ENCODE measurements around the gene LRTM1.

LRTM1 gene

DNA sequence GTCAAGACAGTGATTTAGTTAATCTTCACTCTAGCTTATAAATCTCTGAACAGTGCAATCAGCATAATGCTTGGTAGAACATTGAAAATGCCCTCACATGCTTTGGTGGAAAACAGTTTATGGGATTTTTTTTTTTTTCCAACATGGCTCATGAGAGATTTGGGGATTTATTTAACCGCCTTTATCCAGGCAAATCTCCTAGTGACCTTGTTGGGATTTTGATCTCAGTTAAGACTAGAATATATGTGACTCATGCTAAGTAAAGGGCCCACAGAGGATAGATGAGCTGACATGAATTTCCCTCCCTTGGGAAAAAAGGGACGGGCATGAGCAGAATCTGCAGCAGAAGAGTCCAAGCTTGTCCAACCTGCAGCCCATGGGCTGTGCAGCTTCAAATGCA lies 18.7 kb downstream of the LRTM1 start:
- Histone ChIP-seq H3K4me1 (ENCODE audit: control insufficient read depth, low read depth, low read length) (no peaks in the 10 kb centered on the region), H3K4me3 (ENCODE audit: low read length) (no peak overlapping the region), H3K27me3 (ENCODE audit: control insufficient read depth, insufficient read depth, low read length) (no peaks in the 10 kb centered on the region), H3K36me3 (ENCODE audit: control insufficient read depth, low read depth, low read length) (no peaks in the 10 kb centered on the region), H3K9me3 (ENCODE audit: control insufficient read depth, low read depth, low read length) (no peaks in the 10 kb centered on the region), H3K27ac (ENCODE audit: low read length) (no peak overlapping the region), H3K9ac (ENCODE audit: low read length) (no peak overlapping the region)

DNA sequence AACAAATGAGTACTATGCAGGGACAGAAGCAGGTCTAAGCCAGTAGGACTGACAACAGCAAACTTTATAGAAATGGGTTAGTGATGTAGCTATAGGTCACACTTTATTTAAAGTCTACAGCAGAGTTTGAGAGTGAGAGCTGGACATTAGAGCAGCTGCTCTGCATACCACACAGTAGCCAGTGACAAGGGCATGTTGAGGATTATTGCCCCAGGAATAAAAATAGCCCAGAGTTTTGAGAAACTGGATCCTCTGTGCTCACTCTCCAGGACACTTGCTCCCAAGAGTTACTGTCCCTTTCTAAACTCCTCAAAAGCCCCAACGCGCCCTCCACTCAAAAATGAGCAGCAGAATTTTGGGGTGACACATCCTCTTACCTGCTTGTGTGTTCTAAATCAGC lies 21.1 kb downstream of the LRTM1 start:
- Histone ChIP-seq H3K4me3 (ENCODE audit: low read length) (no peak overlapping the region), H3K36me3 (ENCODE audit: control insufficient read depth, low read depth, low read length) (no peaks in the 10 kb centered on the region), H3K9ac (ENCODE audit: low read length) (no peak overlapping the region), H3K27ac (ENCODE audit: low read length) (no peak overlapping the region), H3K27me3 (ENCODE audit: control insufficient read depth, insufficient read depth, low read length) (no peaks in the 10 kb centered on the region), H3K4me1 (ENCODE audit: control insufficient read depth, low read depth, low read length) (no peaks in the 10 kb centered on the region), H3K9me3 (ENCODE audit: control insufficient read depth, low read depth, low read length) (no peaks in the 10 kb centered on the region)

GRCh38 chr3:54905920-54906319 lies 21.9 kb downstream of the LRTM1 start:
- H3K4me1 ChIP-seq (ENCODE audit: control insufficient read depth, low read depth, low read length), result no peaks in the 10 kb centered on the region
- H3K9ac ChIP-seq (ENCODE audit: low read length), result no peak overlapping the region
- no peak overlapping the region for H3K4me3 ChIP-seq (ENCODE audit: low read length)
- no peaks in the 10 kb centered on the region for H3K36me3 ChIP-seq (ENCODE audit: control insufficient read depth, low read depth, low read length)
- H3K27me3 ChIP-seq (ENCODE audit: control insufficient read depth, insufficient read depth, low read length), result no peaks in the 10 kb centered on the region
- H3K27ac ChIP-seq (ENCODE audit: low read length), result no peak overlapping the region
- H3K9me3 ChIP-seq (ENCODE audit: control insufficient read depth, low read depth, low read length), result no peaks in the 10 kb centered on the region

DNA sequence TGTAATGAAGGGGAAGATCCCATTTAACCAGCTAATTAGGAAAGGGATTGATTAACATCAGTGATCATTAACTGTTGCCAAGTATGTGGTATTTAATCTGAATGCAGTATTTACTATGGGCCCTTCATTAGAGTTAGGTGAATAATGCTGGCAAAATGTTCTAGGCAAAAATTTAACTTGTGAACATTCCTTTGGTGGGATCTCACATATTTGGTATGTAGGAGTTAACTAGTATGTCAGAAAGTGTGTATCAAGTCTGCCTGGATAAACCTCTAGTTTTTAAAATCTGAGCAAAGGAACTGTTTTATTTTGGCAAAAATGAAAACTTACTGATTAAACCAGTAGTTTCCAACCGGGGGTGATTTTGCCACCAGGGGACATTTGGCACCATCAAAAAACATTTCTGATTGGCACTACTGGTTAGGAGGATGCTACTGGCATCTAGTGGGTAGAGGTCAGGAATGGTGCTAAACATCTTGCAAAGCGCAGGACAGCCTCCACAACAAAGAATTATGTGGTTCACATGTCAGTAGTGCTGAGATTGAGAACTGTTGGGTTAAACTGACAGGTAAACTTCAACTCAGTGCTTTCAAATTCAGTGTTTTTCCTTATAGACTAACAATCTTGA lies 22.5 kb downstream of the LRTM1 start:
- Histone ChIP-seq H3K4me1 (ENCODE audit: control insufficient read depth, low read depth, low read length) (no peaks in the 10 kb centered on the region), H3K4me3 (ENCODE audit: low read length) (no peak overlapping the region), H3K36me3 (ENCODE audit: control insufficient read depth, low read depth, low read length) (no peaks in the 10 kb centered on the region), H3K27ac (ENCODE audit: low read length) (no peak overlapping the region), H3K27me3 (ENCODE audit: control insufficient read depth, insufficient read depth, low read length) (no peaks in the 10 kb centered on the region), H3K9me3 (ENCODE audit: control insufficient read depth, low read depth, low read length) (no peaks in the 10 kb centered on the region), H3K9ac (ENCODE audit: low read length) (no peak overlapping the region)

DNA sequence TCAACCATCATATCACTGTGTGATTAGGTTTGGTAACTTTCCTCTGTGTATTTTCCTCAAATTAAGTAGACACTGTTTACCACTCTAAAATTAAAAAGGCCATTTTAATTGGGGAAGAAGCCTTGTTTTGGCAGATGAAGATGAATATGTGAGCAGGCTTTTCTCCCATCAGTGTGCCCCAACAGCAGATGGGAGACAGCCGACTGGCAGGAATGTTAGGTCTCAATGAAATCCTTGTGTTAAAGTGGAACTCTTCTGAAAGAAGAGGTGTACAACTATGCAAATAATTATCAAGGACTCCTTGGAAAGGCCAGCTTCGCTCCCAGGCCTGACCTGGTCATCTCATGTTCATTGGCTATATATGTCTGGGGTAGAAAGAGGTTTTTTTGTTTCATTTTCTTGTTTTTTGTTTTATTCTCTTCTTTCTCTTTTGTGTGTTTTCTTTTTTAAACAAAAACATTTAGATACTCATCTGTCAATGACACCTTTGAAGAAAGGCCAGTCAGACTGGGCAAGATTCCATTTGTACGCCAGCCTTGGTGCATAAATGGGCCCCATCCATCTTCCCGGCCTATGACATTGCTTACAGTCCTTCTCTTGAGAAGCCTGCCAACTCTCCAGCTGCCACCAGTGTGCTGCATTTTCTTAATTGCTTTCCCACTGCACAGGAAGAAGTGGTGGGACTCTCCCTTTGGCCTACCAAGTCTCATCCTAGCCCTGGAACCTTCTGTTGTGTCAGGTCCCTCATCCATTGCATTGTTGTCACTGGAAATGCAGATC lies 25.8 kb downstream of the LRTM1 start:
- Histone ChIP-seq H3K4me1 (ENCODE audit: control insufficient read depth, low read depth, low read length) (no peaks in the 10 kb centered on the region), H3K9ac (ENCODE audit: low read length) (no peak overlapping the region), H3K27me3 (ENCODE audit: control insufficient read depth, insufficient read depth, low read length) (no peaks in the 10 kb centered on the region), H3K36me3 (ENCODE audit: control insufficient read depth, low read depth, low read length) (no peaks in the 10 kb centered on the region), H3K4me3 (ENCODE audit: low read length) (no peak overlapping the region), H3K9me3 (ENCODE audit: control insufficient read depth, low read depth, low read length) (no peaks in the 10 kb centered on the region), H3K27ac (ENCODE audit: low read length) (no peak overlapping the region)

DNA sequence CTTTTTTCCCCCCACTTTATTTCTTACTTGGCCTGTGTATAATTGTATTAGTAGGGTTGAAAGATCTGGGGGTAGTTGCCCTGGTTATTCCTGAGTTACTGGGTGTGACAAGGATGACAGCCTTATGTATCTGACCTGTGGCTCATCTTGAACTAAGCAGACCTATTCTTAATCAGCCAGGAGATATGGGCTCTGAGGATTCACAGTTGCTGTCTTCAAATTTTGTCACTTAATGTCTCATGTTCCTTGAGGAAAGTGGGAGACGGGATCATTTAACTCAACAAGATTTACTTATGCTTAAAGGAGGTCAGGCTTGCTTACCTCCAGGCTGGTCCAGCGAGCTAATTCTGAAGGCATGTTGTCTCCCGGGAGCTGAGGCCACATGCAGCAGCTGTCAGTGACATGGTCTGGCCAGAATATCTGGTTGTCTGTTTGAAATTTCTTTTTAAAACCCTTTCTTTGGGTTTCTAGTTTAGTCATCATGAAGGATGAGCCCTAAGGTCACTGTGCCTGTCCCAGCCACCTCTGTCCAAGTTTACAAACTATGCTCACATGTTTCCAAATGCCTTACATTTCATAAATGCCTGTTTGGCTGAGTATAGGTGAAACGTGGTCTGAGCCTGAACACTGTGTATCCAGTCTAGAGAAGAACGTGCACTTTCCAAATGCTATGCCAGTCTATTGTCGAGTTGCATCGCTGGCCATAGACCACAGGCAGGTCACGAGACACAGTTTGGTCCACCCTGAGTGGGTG lies 26.8 kb downstream of the LRTM1 start:
- no peaks in the 10 kb centered on the region for H3K27me3 ChIP-seq (ENCODE audit: control insufficient read depth, insufficient read depth, low read length)
- no peak overlapping the region for H3K4me3 ChIP-seq (ENCODE audit: low read length)
- H3K4me1 ChIP-seq (ENCODE audit: control insufficient read depth, low read depth, low read length), result no peaks in the 10 kb centered on the region
- no peak overlapping the region for H3K9ac ChIP-seq (ENCODE audit: low read length)
- no peaks in the 10 kb centered on the region for H3K9me3 ChIP-seq (ENCODE audit: control insufficient read depth, low read depth, low read length)
- no peak overlapping the region for H3K27ac ChIP-seq (ENCODE audit: low read length)
- no peaks in the 10 kb centered on the region for H3K36me3 ChIP-seq (ENCODE audit: control insufficient read depth, low read depth, low read length)

DNA sequence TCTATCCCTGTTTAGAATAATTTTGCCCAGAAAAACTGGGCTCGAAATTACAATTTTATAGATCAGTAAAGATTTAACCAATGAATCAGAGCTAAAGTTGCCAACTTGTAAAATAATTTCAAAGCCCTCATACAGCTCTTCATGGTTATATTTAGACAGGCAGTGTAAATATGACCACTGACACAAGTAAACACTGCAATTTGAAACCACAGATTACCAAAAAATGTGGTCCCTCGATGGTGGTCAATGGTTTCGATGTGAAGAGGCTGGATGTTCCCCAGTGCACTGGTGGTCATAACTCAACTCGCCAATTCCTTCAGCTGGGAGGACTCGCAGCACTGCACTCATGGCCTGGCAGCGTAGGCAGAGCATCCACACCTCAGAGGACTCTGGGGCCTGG lies 28.6 kb downstream of the LRTM1 start:
- Histone ChIP-seq H3K9ac (ENCODE audit: low read length) (no peak overlapping the region), H3K9me3 (ENCODE audit: control insufficient read depth, low read depth, low read length) (no peaks in the 10 kb centered on the region), H3K27ac (ENCODE audit: low read length) (no peak overlapping the region), H3K27me3 (ENCODE audit: control insufficient read depth, insufficient read depth, low read length) (no peaks in the 10 kb centered on the region), H3K4me1 (ENCODE audit: control insufficient read depth, low read depth, low read length) (no peaks in the 10 kb centered on the region), H3K36me3 (ENCODE audit: control insufficient read depth, low read depth, low read length) (no peaks in the 10 kb centered on the region), H3K4me3 (ENCODE audit: low read length) (no peak overlapping the region)

GRCh38 chr3:54897028-54897711 lies 30.7 kb downstream of the LRTM1 start:
- no peak overlapping the region for H3K9ac ChIP-seq (ENCODE audit: low read length)
- H3K4me3 ChIP-seq (ENCODE audit: low read length), result no peak overlapping the region
- H3K36me3 ChIP-seq (ENCODE audit: control insufficient read depth, low read depth, low read length), result no peaks in the 10 kb centered on the region
- H3K9me3 ChIP-seq (ENCODE audit: control insufficient read depth, low read depth, low read length), result no peaks in the 10 kb centered on the region
- H3K4me1 ChIP-seq (ENCODE audit: control insufficient read depth, low read depth, low read length), result peaks cover 4% of the 10 kb centered on the region
- H3K27me3 ChIP-seq (ENCODE audit: control insufficient read depth, insufficient read depth, low read length), result no peaks in the 10 kb centered on the region
- no peak overlapping the region for H3K27ac ChIP-seq (ENCODE audit: low read length)

DNA sequence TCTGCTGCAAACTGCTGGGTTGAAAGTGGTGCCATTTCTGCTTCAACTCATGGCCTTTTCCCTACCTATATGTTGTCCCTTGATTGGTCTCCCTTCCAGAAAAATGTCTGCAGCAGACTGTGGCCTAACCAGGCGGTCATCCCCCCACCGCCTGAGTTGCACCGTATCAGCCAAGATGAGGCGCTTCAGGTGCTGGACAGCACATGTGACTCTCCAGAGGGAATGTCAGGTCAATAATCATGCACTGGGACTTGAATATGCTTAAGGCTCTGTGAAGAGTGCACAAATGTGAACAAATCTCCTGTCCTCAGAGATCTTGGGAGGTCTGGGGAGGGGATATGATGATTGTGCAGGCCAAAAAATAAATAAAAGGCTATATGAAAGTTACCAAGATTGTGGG lies 32.2 kb downstream of the LRTM1 start:
- no peak overlapping the region for H3K4me3 ChIP-seq (ENCODE audit: low read length)
- H3K27ac ChIP-seq (ENCODE audit: low read length), result no peak overlapping the region
- no peak overlapping the region for H3K9ac ChIP-seq (ENCODE audit: low read length)
- no peaks in the 10 kb centered on the region for H3K27me3 ChIP-seq (ENCODE audit: control insufficient read depth, insufficient read depth, low read length)
- no peaks in the 10 kb centered on the region for H3K36me3 ChIP-seq (ENCODE audit: control insufficient read depth, low read depth, low read length)
- H3K4me1 ChIP-seq (ENCODE audit: control insufficient read depth, low read depth, low read length), result peaks cover 9% of the 10 kb centered on the region
- no peaks in the 10 kb centered on the region for H3K9me3 ChIP-seq (ENCODE audit: control insufficient read depth, low read depth, low read length)

DNA sequence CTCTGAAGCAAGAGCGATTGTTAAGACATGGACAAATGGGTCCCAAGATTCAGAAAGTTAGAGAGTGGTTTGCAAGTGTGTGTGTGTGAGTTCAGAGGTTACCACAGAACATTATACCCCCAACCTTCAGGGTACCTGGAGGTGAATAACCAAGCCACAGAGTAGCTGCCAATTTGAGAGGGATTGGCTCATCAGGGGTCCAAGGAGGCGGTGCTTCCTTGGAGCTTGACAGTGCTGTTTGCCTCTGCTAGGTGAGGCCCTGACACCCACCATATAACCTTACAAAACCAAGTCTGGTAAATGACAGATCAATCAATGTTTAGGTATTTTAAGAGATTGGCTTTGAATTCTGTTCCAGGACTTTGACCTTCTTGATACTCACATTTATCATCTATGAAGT lies 35.7 kb downstream of the LRTM1 start:
- no peak overlapping the region for H3K4me3 ChIP-seq (ENCODE audit: low read length)
- H3K9ac ChIP-seq (ENCODE audit: low read length), result no peak overlapping the region
- H3K27ac ChIP-seq (ENCODE audit: low read length), result no peak overlapping the region

GRCh38 chr3:54891540-54891897 lies 36.3 kb downstream of the LRTM1 start:
- H3K9ac ChIP-seq (ENCODE audit: low read length), result no peak overlapping the region
- peaks cover 9% of the 10 kb centered on the region for H3K4me1 ChIP-seq (ENCODE audit: control insufficient read depth, low read depth, low read length)
- no peaks in the 10 kb centered on the region for H3K36me3 ChIP-seq (ENCODE audit: control insufficient read depth, low read depth, low read length)
- H3K9me3 ChIP-seq (ENCODE audit: control insufficient read depth, low read depth, low read length), result no peaks in the 10 kb centered on the region
- no peak overlapping the region for H3K4me3 ChIP-seq (ENCODE audit: low read length)
- H3K27me3 ChIP-seq (ENCODE audit: control insufficient read depth, insufficient read depth, low read length), result no peaks in the 10 kb centered on the region
- no peak overlapping the region for H3K27ac ChIP-seq (ENCODE audit: low read length)

More for the DNA sequence above, 35.7 kb downstream of the LRTM1 start:
- Histone ChIP-seq H3K9me3 (ENCODE audit: control insufficient read depth, low read depth, low read length) (no peaks in the 10 kb centered on the region), H3K4me1 (ENCODE audit: control insufficient read depth, low read depth, low read length) (peaks cover 9% of the 10 kb centered on the region), H3K27me3 (ENCODE audit: control insufficient read depth, insufficient read depth, low read length) (no peaks in the 10 kb centered on the region), H3K36me3 (ENCODE audit: control insufficient read depth, low read depth, low read length) (no peaks in the 10 kb centered on the region)

Measured in iPS-18a (cell line).